Right lung (tissue), 5 donors: ENCODE measurements around the gene HNRNPH3. TPM values are rescaled to one million over a fixed set of nuclear protein-coding genes. Genes with fewer than 3 reads are reported as not detected.

Source experiments
- DNase-seq, 2 donors: peaks; one replicate each; pipeline ENCODE4 v3.0.0-alpha.2; 2013
- polyA plus RNA-seq, 5 donors: library from polyadenylated mRNA; unstranded; fragments of 120-200 nt; gene quantifications; one replicate each; pipeline versions ENCODE4 v1.2.1 to v1.2.3, GENCODE V29; 2013; ENCODE audit warnings: inconsistent platforms in 1 of 5, low replicate concordance in 1 of 5; ENCODE audit not compliant: insufficient read length in 5 of 5, insufficient read depth in 1 of 5

HNRNPH3 gene
- polyA plus RNA-seq, 5 donors = 297 to 432 (median 396) TPM

GRCh38 chr10:68366600-68366999 lies 34.7 kb downstream of the HNRNPH3 start:
- DNase-seq = no peak

- DNase-seq = no peak
Observed at GRCh38 chr10:68367121-68367520, 35.3 kb downstream of the HNRNPH3 start.

DNA sequence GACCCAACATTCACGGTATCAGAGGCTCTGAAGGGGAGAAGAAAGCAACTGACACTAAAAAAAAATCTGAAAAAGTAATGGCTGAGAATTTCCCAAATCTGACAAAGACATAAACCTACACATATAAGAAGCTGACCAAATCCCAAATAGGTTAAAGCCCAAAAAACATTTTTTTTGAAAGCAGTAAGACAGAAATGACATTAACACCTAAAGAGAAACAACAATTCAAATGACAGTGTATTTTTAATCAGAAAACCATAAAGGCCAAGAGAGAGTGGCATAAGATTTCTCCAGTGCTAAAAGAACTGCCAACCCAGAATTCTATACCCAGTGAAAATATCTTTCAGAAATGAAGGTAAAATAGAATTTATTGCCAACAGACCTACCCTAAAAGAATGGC lies 39.7 kb downstream of the HNRNPH3 start:
- no peak for DNase-seq

GRCh38 chr10:68385740-68386139 lies 53.9 kb downstream of the HNRNPH3 start:
- DNase-seq = no peak

Other genes starting within 250 kb of the HNRNPH3 start
- gene MYPN, start 222.6 kb upstream of the HNRNPH3 start, polyA plus RNA-seq = 1 to 10 TPM in 1 of 5 donors, under 1 TPM in 4; 0.03 to 2.4 (median 0.06) TPM
- gene ATOH7, start 100.0 kb upstream of the HNRNPH3 start, polyA plus RNA-seq = under 1 TPM in 4 of 5 donors, not detected in 1; 0.12 to 0.27 (median 0.17) TPM
- 10 to 100 TPM in 4 of 5 donors, 1 to 10 TPM in 1; 8.3 to 16.2 (median 12.2) TPM for gene PBLD, start 864 bp downstream of the HNRNPH3 start, polyA plus RNA-seq
- 10 to 100 TPM; 28.6 to 47.7 (median 39.5) TPM for gene RUFY2, start 75.2 kb downstream of the HNRNPH3 start, polyA plus RNA-seq
- 10 to 100 TPM in 3 of 5 donors, 1 to 10 TPM in 2; 7.4 to 19.4 (median 14.4) TPM for gene DNA2, start 139.9 kb downstream of the HNRNPH3 start, polyA plus RNA-seq
- 10 to 100 TPM; 10.6 to 16.2 (median 13.0) TPM for gene SLC25A16, start 195.5 kb downstream of the HNRNPH3 start, polyA plus RNA-seq
- gene TET1, start 228.3 kb downstream of the HNRNPH3 start, polyA plus RNA-seq = 10 to 100 TPM in 4 of 5 donors, 1 to 10 TPM in 1; 8.7 to 19.7 (median 15.9) TPM